HG02678 (cell line): ENCODE measurements around the gene TMEM150A.
"Not testable (repeated sequence)": the region's sequence is repeated elsewhere in the genome, so short reads cannot be mapped to it uniquely, and the experiment has no call there.

Source experiments
- ATAC-seq: cut with Tn5 transposase; IDR thresholded peaks from one replicate; pipeline ENCODE4 v1.9.1; 2021; ENCODE audit warnings: mild to moderate bottlenecking, moderate library complexity; ENCODE audit not compliant: unreplicated experiment

Gene TMEM150A

DNA sequence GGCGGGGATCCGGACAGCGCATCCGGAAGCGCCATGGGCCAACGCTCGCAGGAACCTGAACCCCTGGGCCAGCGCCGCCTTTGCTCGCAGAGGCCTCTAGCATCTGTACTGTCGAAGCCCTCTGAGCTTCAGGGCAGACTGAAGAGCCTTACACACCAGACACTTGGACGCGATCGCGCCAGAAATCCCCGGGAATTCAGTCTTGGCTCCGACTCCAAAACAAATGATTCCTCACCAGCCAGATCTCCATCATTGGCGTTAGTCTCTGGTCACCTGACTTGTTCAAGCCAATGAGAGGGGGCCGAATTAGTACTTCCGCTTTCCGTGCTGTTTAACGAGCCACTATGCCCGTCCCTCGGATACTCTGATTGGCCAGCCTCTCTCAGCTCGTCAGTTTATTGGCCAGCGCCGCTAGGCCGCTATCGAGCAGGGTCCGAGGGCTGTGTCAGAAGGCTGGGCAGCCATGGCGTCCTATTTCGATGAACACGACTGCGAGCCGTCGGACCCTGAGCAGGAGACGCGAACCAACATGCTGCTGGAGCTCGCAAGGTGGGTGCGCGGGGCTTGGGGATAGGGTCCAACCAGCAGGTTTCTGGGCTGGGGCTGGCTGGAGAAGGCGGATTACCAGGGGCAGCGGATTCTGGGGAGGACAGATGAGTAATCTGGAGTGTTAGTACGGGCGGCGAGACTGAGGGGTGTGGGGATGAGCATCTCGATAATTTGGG, 7.0 kb downstream of the TMEM150A start, which contains the start of gene RNF181:
TSS of gene RNF181 (plus strand) at position 445 of the 725 bp plus-strand sequence. CDS start at position 464, 19 bp downstream.
- peak; percentile 99 for ATAC-seq

- no peak for ATAC-seq
Measured at GRCh38 chr2:85594715-85595300, 7.7 kb downstream of the TMEM150A start.

DNA sequence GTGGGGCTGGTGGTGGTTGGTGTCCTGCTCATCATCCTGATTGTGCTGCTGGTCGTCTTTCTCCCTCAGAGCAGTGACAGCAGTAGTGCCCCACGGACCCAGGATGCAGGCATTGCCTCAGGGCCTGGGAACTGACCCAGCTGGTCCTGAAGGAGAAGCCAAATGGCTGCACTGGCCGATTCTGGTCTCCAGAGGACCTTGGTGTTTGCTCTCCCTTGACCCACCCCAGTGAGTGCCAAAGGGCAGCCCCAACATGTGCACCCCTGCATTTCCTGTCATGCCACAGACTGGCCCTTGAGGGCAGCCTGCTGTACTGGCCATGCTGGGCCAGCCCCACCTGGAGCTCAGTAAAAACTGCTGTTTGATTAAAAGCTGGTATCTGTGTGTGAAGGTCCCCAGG, 9.5 kb downstream of the TMEM150A start:
- ATAC-seq, result no peak

GRCh38 chr2:85592299-85592698, 10.2 kb downstream of the TMEM150A start:
- not testable (repeated sequence) for ATAC-seq

- ATAC-seq, result no peak
Measured at GRCh38 chr2:85591563-85591962, 10.9 kb downstream of the TMEM150A start.

- ATAC-seq, result no peak
Measured at GRCh38 chr2:85590950-85591349, 11.5 kb downstream of the TMEM150A start.

DNA sequence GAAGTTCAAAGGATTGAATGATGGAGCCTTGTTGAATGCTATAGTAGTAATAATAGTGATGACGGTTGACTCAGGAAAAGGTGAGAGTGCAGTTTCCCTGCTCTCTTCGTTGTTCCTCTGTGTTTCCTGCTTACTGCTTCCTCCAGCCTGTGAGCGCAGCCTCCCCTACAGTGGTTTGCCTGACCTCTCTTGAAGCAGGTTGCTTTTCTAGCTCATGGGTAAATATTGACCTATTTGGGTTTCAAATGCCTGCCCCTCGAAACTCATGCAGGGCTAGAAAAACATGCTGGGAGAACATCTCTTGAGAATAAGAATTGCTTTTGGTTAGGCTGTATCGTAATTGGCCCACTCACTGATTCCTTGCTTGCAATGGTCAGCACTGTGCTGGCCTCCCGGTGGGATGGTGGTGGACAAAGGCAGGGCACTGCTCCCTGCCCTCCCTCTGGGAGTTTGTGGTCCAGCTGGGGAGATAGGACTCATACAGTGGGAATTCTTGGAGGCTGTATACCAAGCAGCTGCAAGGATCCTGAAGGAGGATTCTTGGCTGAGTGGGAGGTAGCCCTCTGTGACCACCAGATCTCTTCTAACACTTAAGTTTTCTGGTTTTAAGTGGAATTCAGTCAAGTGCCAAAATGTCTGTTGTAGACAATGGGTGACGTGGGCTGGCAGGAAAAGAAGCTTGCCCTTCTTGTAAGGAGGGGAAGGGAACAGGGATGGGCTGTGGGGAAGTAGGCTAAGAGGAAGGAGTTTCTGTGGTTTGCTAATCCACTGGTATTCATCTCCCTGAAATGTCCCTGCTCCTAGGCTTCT, 12.3 kb downstream of the TMEM150A start:
- ATAC-seq, result no peak

DNA sequence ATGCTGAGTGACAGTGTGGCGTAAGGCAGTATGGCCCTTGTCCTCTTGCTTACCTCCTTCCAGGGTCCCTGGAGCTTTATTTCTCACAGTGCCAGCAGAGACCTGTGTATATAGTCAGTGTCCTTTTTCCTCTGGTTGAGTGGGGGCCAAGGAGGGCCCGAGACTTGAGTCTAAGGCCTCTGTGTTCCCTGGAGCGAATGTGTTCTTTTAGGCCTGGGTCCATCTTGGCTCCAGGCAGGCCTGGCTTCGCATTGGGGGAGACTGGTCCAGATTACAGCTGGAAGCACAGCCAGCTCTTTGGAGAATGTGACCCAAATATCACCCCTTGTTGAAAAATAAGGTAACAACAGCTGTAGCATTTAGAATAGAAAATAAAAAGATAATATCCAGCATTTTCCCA, 13.3 kb downstream of the TMEM150A start:
- ATAC-seq, result no peak

DNA sequence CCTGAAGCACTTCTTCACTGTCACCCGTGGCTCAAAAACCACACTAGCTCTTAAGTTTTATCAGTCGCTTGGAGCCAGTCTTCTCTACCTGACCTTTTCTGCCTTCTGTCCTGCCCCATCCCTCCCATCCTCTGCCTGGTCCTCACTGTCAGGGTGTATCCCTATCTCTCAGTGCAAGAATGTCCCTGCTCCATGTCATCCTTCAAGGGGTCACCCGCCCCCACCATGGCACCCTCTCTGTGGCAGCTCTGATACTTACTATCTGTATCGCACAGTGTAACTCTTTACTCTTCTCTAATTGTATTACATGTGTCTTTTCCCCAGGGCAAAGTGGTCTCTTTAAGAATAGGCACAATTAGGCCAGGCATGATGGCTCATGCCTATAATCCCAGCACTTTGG, 13.9 kb downstream of the TMEM150A start:
- no peak for ATAC-seq

DNA sequence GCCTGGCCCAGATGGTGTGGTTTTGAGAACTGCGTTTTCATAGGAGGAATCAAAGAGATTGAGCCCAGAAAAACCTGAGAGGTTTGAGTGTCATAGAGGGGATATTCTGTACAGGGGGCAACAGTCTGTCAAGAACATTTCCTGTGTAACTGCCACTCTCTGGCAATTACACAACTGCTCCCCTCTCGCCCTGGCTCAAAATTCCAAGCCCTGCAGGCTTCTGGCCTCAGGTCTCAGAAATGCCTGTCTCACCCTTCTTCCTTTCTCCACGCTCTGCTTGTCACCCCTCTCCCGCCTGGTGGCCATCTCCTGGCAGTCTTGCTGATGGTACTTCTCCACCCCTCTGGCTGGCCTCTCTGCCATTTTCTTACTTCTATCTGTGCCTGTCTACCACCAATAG, 14.3 kb downstream of the TMEM150A start:
- ATAC-seq, result no peak

DNA sequence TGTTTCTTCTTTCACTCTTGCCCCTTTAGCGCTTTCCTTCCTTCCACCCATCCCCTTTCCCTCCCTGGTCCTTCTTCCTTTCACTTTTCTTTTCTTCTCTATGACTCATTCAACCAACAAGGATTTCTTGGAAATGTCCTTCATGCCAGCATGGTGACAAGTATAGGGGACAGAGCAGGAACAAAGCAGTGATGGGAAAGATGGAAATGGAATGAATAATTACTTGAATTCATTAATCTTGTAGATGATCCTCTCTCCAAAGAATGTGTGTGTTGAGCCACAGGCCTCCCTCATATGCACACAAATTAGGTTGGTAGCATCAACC, 16.8 kb downstream of the TMEM150A start:
- no peak for ATAC-seq

- ATAC-seq, result peak; percentile 51
Measured at GRCh38 chr2:85584857-85585780, 17.4 kb downstream of the TMEM150A start.

GRCh38 chr2:85584354-85584856, 18.1 kb downstream of the TMEM150A start, which contains the start of gene VAMP5:
Gene VAMP5, plus strand, starts transcription at chr2:85584431. Its CDS starts 60 bp downstream, at chr2:85584491.
- ATAC-seq, result peak; percentile 62

DNA sequence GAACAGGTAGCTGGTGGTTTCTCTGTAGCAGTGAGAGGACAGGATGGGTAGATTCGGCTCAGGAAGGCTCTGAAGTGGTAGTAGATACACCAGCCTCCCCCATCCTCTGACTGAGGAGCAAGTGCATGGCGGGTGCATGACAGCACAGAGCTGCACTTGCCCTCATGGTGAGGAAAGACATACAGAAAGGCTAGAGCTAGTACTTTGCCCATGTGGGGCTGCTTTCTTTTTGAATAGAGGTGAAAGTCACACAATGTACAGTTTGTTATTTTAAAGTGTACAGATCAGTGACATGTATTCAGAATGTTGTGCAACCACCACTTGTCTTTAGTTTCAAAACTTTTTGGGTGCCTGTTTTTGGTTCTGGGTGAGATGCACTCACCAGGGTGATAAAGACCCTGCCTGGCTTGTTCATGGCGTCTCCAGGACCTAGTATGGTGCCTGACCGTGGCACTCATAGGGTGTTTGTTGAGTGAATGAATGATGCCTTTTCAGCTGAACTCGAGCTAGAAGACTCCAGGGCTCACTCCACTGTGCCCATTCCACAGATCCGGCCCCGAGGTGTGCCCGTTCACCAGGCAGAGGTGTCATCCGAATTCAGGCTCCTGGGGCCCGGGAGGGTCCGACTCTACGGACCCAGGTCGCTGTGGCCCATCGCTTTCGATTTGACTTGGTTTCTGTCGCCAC, 18.7 kb downstream of the TMEM150A start:
- ATAC-seq, result peak; percentile 14

DNA sequence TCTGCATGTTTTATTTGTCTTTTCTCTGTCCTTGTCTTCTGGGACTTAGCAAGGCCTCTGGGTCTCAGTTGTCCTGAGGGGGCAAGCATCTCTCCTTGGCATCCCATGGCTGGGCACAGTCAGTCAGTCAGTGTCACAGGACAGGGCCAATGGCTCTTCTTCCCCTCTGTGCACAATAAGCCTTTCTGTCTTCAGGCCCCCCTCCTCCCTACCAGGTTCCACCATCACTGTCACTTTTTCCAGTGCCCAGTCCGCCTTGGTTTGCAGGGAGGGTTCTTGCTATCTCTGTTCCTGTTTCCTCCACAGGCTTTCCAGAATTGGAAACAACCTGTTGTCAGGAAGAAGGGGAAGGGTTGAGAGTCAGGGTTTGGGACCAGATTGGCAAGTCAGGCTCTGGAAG, 20.0 kb downstream of the TMEM150A start:
- ATAC-seq, result no peak

GRCh38 chr2:85580206-85580605, 22.3 kb downstream of the TMEM150A start:
- ATAC-seq, result no peak

DNA sequence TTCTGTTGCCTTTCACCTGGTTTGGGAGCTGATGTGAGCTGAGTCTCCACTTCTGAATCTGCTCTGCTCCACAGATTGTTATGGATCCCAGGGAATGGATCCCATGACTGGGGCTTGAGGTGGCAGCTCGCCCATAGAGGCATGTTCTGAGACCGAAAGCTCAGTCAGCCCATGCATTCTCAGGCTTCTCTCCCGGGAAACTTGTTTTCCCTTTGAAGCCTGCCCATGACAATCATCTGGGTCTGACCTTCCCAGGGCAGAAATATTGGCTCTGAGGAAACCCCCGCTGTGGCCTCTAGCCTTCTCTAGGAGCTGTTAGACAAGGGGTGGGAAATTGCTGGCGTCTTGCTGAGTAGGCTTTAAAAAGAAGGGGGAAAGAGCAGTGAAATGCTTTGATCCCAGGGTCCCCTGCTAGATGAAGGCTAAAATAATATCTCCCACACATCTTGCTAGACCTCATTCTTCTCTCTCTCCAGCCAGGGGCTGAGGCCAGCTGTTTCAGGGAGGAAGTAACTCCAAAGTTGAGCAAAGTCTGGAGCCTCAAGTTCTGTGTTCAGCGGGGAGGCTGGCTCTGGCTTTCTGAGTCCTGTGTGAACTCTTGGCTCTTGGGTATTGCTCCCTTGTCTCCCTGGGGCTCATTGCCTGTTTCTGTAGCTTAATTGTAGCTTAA, 23.1 kb downstream of the TMEM150A start:
- ATAC-seq, result no peak

DNA sequence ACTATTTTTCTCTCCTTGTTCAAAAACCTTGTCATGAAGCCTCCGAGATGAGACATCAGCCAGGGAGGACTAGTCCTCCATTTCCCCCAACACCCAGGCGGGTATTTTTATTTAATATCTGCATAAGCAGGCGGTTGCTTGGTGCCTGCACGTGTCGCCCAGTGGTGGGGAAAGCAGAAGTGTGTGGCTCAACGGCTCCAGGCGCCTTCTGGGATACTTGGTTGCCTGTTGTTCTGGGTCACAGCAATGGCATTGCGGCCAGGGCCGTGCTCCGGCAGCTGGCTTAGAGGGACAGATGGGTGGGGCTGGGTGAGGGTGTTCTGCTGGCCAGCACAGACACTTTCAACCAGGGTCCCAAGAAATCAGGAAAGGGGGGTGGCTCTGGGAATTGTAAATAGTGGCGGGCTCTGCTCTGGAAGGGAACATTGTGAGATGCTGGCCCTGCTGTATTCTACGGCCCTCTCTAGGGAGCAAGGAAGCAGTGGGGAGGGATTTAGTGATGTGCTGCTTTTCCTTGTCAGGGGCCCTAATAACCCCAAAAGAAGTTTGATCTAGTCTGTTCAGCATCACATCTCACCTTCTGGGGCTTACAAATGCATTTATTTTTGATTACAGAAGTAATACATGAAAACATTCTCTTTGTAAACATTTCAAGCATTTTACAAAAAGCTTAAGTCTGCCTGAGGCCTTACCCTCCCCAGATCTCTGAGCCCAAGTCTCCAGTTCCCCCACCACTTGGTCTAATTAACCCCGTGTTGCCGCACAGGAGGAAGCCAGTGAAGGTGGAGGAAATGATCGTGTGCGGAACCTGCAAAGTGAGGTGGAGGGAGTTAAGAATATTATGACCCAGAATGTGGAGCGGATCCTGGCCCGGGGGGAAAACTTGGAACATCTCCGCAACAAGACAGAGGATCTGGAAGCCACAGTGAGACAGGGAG, 24.0 kb downstream of the TMEM150A start:
- ATAC-seq, result peak; percentile 49
